HEK293 (cell line): ENCODE results near the gene DDN.

Experiments
- CTCF ChIA-PET: fragments of 350-600 bp; formaldehyde crosslinking; extraction: SDS; loops from one replicate; lab custom pipeline; 2021; ENCODE audit warnings: antibody characterized with exemption; lab: Yijun Ruan, JAX
- POLR2A ChIA-PET: fragments of 300-600 bp; formaldehyde crosslinking; extraction: SDS; loops from one replicate; lab custom pipeline; 2020; ENCODE audit warnings: antibody characterized with exemption, inconsistent platforms; lab: Yijun Ruan, JAX
- H3K27ac ChIP-seq: fragments of 200-500 bp; sonication (Bioruptor generic); 2 replicates; pipeline ENCODE4 v1.5.1; 2014; ENCODE audit warnings: low read depth, low read length, control low read depth, inconsistent platforms; ENCODE audit errors: extremely low read depth
- H3K36me3 ChIP-seq, 2 experiments: fragments of 200-500 bp in 1 of 2; sonication (Bioruptor generic) in 1 of 2; 1 replicate in 1 of 2; 2 replicates in 1 of 2; pipeline ENCODE4 v1.5.1; 2014 to 2017; ENCODE audit warnings: inconsistent platforms in 2 of 2, low read length in 2 of 2; ENCODE audit not compliant: control insufficient read depth in 2 of 2, insufficient read depth in 1 of 2
- H3K4me1 ChIP-seq: fragments of 200-500 bp; sonication (Bioruptor generic); 2 replicates; pipeline ENCODE4 v1.5.1; 2014; ENCODE audit warnings: mild to moderate bottlenecking, low read length, inconsistent platforms; ENCODE audit not compliant: control insufficient read depth, insufficient read depth
- H3K4me3 ChIP-seq: 2 replicates; pipeline ENCODE4 v1.5.1; 2011; ENCODE audit warnings: low read depth, mild to moderate bottlenecking, control low read depth, low read length, moderate library complexity
- H3K9me3 ChIP-seq: fragments of 200-500 bp; sonication (Bioruptor generic); 2 replicates; pipeline ENCODE4 v1.5.1; 2014; ENCODE audit warnings: low read depth, low read length, inconsistent platforms; ENCODE audit not compliant: control insufficient read depth, insufficient read depth
- AEBP2 ChIP-seq: fragments of 450-650 bp; formaldehyde crosslinking; IDR thresholded peaks from 2 replicates; pipeline ENCODE4 v1.5.1; 2016; ENCODE audit warnings: missing biosample characterization, missing genetic modification characterization, borderline replicate concordance
- GLI2 ChIP-seq: fragments of 450-650 bp; formaldehyde crosslinking; IDR thresholded peaks from 2 replicates; pipeline ENCODE4; 2017; ENCODE audit warnings: missing biosample characterization, missing genetic modification characterization, low read depth, borderline replicate concordance
- KLF10 ChIP-seq: fragments of 450-650 bp; IDR thresholded peaks from 2 replicates; pipeline ENCODE4 v1.5.1; 2018; ENCODE audit warnings: missing biosample characterization, mild to moderate bottlenecking, missing genetic modification characterization
- KLF17 ChIP-seq: fragments of 450-650 bp; formaldehyde crosslinking; IDR thresholded peaks from 2 replicates; pipeline ENCODE4 v1.5.1; 2016; ENCODE audit warnings: missing biosample characterization, missing genetic modification characterization
- MYNN ChIP-seq: fragments of 450-650 bp; formaldehyde crosslinking; IDR thresholded peaks from 2 replicates; pipeline ENCODE4 v1.5.1; 2016; ENCODE audit warnings: missing biosample characterization, missing genetic modification characterization, borderline replicate concordance
- MZF1 ChIP-seq: fragments of 450-650 bp; formaldehyde crosslinking; IDR thresholded peaks from 2 replicates; pipeline ENCODE4 v1.5.1; 2017; ENCODE audit warnings: missing biosample characterization, missing genetic modification characterization, borderline replicate concordance
- PRDM10 ChIP-seq: fragments of 450-650 bp; formaldehyde crosslinking; IDR thresholded peaks from 2 replicates; pipeline ENCODE4 v1.5.1; 2016; ENCODE audit warnings: missing biosample characterization, missing genetic modification characterization
- ZBTB48 ChIP-seq: fragments of 450-650 bp; formaldehyde crosslinking; IDR thresholded peaks from 2 replicates; pipeline ENCODE4 v1.5.1; 2016; ENCODE audit warnings: missing biosample characterization, missing genetic modification characterization
- ZEB2 ChIP-seq: fragments of 450-650 bp; formaldehyde crosslinking; IDR thresholded peaks from 2 replicates; pipeline ENCODE4 v1.5.1; 2016; ENCODE audit warnings: missing biosample characterization, missing genetic modification characterization
- ZFP37 ChIP-seq: fragments of 450-650 bp; formaldehyde crosslinking; IDR thresholded peaks from 2 replicates; pipeline ENCODE4 v1.5.1; 2016; ENCODE audit warnings: missing biosample characterization, missing genetic modification characterization
- ZNF174 ChIP-seq: fragments of 450-650 bp; formaldehyde crosslinking; IDR thresholded peaks from 2 replicates; pipeline ENCODE4 v1.5.0; 2017; ENCODE audit warnings: missing biosample characterization, mild to moderate bottlenecking, missing genetic modification characterization
- ZNF211 ChIP-seq: fragments of 450-650 bp; formaldehyde crosslinking; IDR thresholded peaks from 2 replicates; pipeline ENCODE4 v1.5.1; 2016; ENCODE audit warnings: low read depth, missing biosample characterization, missing genetic modification characterization
- ZNF324 ChIP-seq: fragments of 450-650 bp; formaldehyde crosslinking; IDR thresholded peaks from 2 replicates; pipeline ENCODE4 v1.5.1; 2016; ENCODE audit warnings: missing biosample characterization, missing genetic modification characterization
- ZNF335 ChIP-seq: fragments of 450-650 bp; formaldehyde crosslinking; conservative IDR thresholded peaks from 2 replicates; pipeline ENCODE4 v1.5.1; 2016; ENCODE audit warnings: missing biosample characterization, missing genetic modification characterization
- ZNF391 ChIP-seq: fragments of 450-650 bp; formaldehyde crosslinking; IDR thresholded peaks from 2 replicates; pipeline ENCODE4 v1.5.1; 2016; ENCODE audit warnings: low read depth, missing biosample characterization, missing genetic modification characterization, borderline replicate concordance
- ZNF433 ChIP-seq: fragments of 450-650 bp; formaldehyde crosslinking; IDR thresholded peaks from 2 replicates; pipeline ENCODE4 v1.5.1; 2016; ENCODE audit warnings: missing biosample characterization, missing genetic modification characterization, low read depth
- ZNF48 ChIP-seq: fragments of 450-650 bp; formaldehyde crosslinking; IDR thresholded peaks from 2 replicates; pipeline ENCODE4 v1.5.1; 2016; ENCODE audit warnings: missing biosample characterization, missing genetic modification characterization
- ZNF776 ChIP-seq: fragments of 450-650 bp; formaldehyde crosslinking; IDR thresholded peaks from 2 replicates; pipeline ENCODE4 v1.5.0; 2017; ENCODE audit warnings: missing biosample characterization, missing genetic modification characterization, borderline replicate concordance
- ZSCAN30 ChIP-seq: fragments of 450-650 bp; IDR thresholded peaks from 2 replicates; pipeline ENCODE4 v1.5.1; 2018; ENCODE audit warnings: missing biosample characterization, mild to moderate bottlenecking, missing genetic modification characterization, moderate library complexity
- TF ChIP-seq, protein P1 (sequence below): fragments of 450-650 bp; formaldehyde crosslinking; IDR thresholded peaks from 2 replicates; pipeline ENCODE4 v1.5.1; 2017; ENCODE audit warnings: missing biosample characterization, missing genetic modification characterization
- TF ChIP-seq, protein P2 (sequence below): fragments of 450-650 bp; formaldehyde crosslinking; IDR thresholded peaks from 2 replicates; pipeline ENCODE4 v1.5.1; 2017; ENCODE audit warnings: missing biosample characterization, missing genetic modification characterization

Gene DDN

GRCh38 chr12:49030119-49030518, 30.9 kb upstream of the DDN start:
- TF ChIP-seq ZNF433 (no peak), ZNF211 (no peak), KLF17 (no peak)
- ChIA-PET CTCF (interaction anchor here (0.6 to 3.2 kb wide), 6 partner anchors 10 to 91 kb away, joined by 3 to 17 read pairs (median 4); no protein-coding TSS in a partner anchor), POLR2A (interaction anchor here (1.0 to 1.7 kb wide), 4 partner anchors 9 to 101 kb away, joined by 3 to 8 read pairs (median 7); partner anchors contain the start of gene TUBA1B)
- Histone ChIP-seq H3K4me3 (no peak overlapping the region), H3K27ac (no peak overlapping the region), H3K9me3 (no peaks in the 10 kb centered on the region), H3K36me3 (peaks cover 15 to 98% of the 10 kb centered on the region in 2 experiments), H3K4me1 (no peaks in the 10 kb centered on the region)

DNA sequence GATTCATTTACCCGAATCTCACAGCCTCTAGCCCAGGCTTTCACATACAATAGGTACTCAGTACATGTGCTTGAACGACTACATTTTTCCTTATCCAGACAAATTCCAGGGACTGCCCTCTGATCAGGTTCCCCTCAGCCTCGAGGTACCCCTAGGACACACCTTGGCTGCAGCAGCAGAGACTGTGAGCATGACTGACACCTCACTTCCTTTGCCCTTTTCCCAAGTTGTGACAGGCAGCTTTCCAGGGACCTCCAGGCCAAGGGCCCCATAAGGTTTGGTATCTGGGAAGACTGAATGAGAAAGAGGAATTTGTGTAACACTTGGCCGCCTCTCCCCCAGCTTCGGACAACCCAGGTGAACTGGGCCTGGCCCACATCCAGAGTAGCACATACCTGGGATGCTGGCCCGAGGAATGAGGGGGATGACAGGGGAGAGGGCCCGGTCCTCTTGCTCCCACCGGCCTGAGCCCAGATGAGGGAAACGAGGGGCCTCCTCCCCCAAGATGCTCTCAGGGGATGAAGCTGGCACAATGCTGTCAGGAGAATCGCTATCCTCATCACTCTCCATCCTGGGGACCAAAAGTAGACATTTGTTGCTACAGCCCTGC, 29.6 kb upstream of the DDN start:
- CTCF ChIA-PET = interaction anchor here (2.5 to 3.2 kb wide), 2 partner anchors 9 to 15 kb away, joined by 14 to 17 read pairs; no protein-coding TSS in a partner anchor
- no peak for TF ChIP-seq ZNF391 (tag by site-specific recombination)
- TF ChIP-seq ZFP37 (tag by site-specific recombination) = no peak
- TF ChIP-seq ZNF174 (tag by site-specific recombination) = no peak
- TF ChIP-seq GLI2 (tag by site-specific recombination) = no peak
- TF ChIP-seq ZEB2 = no peak
- TF ChIP-seq ZNF324 (tag by site-specific recombination) = no peak
- TF ChIP-seq AEBP2 (tag by site-specific recombination) = no peak
- TF ChIP-seq MYNN (tag by site-specific recombination) = no peak
- no peak for TF ChIP-seq KLF10 (tag by site-specific recombination)
- no peak for TF ChIP-seq ZNF776
- TF ChIP-seq PRDM10 = no peak
- TF ChIP-seq, protein P1, sequence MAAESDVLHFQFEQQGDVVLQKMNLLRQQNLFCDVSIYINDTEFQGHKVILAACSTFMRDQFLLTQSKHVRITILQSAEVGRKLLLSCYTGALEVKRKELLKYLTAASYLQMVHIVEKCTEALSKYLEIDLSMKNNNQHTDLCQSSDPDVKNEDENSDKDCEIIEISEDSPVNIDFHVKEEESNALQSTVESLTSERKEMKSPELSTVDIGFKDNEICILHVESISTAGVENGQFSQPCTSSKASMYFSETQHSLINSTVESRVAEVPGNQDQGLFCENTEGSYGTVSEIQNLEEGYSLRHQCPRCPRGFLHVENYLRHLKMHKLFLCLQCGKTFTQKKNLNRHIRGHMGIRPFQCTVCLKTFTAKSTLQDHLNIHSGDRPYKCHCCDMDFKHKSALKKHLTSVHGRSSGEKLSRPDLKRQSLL (tag by site-specific recombination) = no peak
- TF ChIP-seq MZF1 (tag by site-specific recombination) = no peak
- TF ChIP-seq, protein P2, sequence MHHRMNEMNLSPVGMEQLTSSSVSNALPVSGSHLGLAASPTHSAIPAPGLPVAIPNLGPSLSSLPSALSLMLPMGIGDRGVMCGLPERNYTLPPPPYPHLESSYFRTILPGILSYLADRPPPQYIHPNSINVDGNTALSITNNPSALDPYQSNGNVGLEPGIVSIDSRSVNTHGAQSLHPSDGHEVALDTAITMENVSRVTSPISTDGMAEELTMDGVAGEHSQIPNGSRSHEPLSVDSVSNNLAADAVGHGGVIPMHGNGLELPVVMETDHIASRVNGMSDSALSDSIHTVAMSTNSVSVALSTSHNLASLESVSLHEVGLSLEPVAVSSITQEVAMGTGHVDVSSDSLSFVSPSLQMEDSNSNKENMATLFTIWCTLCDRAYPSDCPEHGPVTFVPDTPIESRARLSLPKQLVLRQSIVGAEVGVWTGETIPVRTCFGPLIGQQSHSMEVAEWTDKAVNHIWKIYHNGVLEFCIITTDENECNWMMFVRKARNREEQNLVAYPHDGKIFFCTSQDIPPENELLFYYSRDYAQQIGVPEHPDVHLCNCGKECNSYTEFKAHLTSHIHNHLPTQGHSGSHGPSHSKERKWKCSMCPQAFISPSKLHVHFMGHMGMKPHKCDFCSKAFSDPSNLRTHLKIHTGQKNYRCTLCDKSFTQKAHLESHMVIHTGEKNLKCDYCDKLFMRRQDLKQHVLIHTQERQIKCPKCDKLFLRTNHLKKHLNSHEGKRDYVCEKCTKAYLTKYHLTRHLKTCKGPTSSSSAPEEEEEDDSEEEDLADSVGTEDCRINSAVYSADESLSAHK (tag by site-specific recombination) = no peak
- no peak for TF ChIP-seq ZNF335 (tag by site-specific recombination)
- no peak for TF ChIP-seq ZSCAN30 (tag by site-specific recombination)
- no peak for TF ChIP-seq ZNF48 (tag by site-specific recombination)
- TF ChIP-seq ZNF211 = no peak
- no peak for TF ChIP-seq ZBTB48 (tag by site-specific recombination)

More for the DNA sequence above, 29.6 kb upstream of the DDN start:
- H3K9me3 ChIP-seq = no peaks in the 10 kb centered on the region
- peaks cover 15 to 98% of the 10 kb centered on the region in 2 experiments for H3K36me3 ChIP-seq
- POLR2A ChIA-PET = interaction anchor here (1.3 kb wide), 1 partner anchor 17 kb away, joined by 8 read pairs; no protein-coding TSS in a partner anchor
- no peak overlapping the region for H3K27ac ChIP-seq
- no peak overlapping the region for H3K4me3 ChIP-seq
- H3K4me1 ChIP-seq = no peaks in the 10 kb centered on the region
